Hepatocyte (in vitro differentiated cells): ENCODE data around the gene AGAP1. TPM values are rescaled to one million over a fixed set of nuclear protein-coding genes. Genes with fewer than 3 reads are reported as not detected.

Experiments used
- DNase-seq: peaks from one replicate; pipeline ENCODE4 v3.0.0-alpha.2; 2016; ENCODE audit warnings: low spot score
- H2AFZ ChIP-seq: fragments of 200-600 bp; sonication (generic); 2 replicates; pipeline ENCODE4 v1.6.0; 2016; ENCODE audit warnings: antibody characterized with exemption, mild to moderate bottlenecking
- H3K27ac ChIP-seq: fragments of 200-600 bp; sonication (generic); 2 replicates; pipeline ENCODE4 v1.5.1; 2016; ENCODE audit warnings: mild to moderate bottlenecking
- H3K27me3 ChIP-seq: fragments of 200-600 bp; sonication (generic); 2 replicates; pipeline ENCODE4 v1.6.1; 2016
- H3K36me3 ChIP-seq: fragments of 200-600 bp; sonication (generic); replicated peaks from 2 replicates; pipeline ENCODE4 v1.5.1; 2016; ENCODE audit warnings: low read depth; ENCODE audit not compliant: insufficient read depth
- H3K4me1 ChIP-seq: fragments of 200-600 bp; sonication (generic); 2 replicates; pipeline ENCODE4 v1.5.1; 2016; ENCODE audit warnings: mild to moderate bottlenecking, moderate library complexity; ENCODE audit not compliant: insufficient read depth
- H3K4me2 ChIP-seq: fragments of 200-600 bp; sonication (generic); 2 replicates; pipeline ENCODE4 v1.6.0; 2016
- H3K4me3 ChIP-seq: fragments of 200-600 bp; sonication (generic); 2 replicates; pipeline ENCODE4 v1.5.1; 2016; ENCODE audit warnings: mild to moderate bottlenecking
- H3K79me2 ChIP-seq: fragments of 200-600 bp; sonication (generic); 2 replicates; pipeline ENCODE4 v1.6.0; 2017; ENCODE audit warnings: mild to moderate bottlenecking
- H3K9me2 ChIP-seq: fragments of 200-600 bp; sonication (generic); replicated peaks from 2 replicates; pipeline ENCODE4 v1.6.0; 2017; ENCODE audit warnings: mild to moderate bottlenecking; ENCODE audit not compliant: insufficient read depth
- H3K9me3 ChIP-seq: fragments of 200-600 bp; sonication (generic); 2 replicates; pipeline ENCODE4 v1.5.1; 2016; ENCODE audit warnings: low read depth, mild to moderate bottlenecking
- H4K20me1 ChIP-seq: fragments of 200-600 bp; sonication (generic); 2 replicates; pipeline ENCODE4 v1.6.0; 2016; ENCODE audit warnings: mild to moderate bottlenecking; ENCODE audit not compliant: insufficient read depth, poor library complexity, severe bottlenecking
- CTCF ChIP-seq: fragments of 200-600 bp; sonication (generic); IDR thresholded peaks from 2 replicates; pipeline ENCODE4 v1.5.1; 2016; ENCODE audit warnings: antibody characterized with exemption, mild to moderate bottlenecking; ENCODE audit not compliant: poor library complexity
- EZH2 ChIP-seq: fragments of 200-600 bp; sonication (generic); IDR thresholded peaks from 2 replicates; pipeline ENCODE4 v1.6.1; 2016; ENCODE audit warnings: antibody characterized with exemption, mild to moderate bottlenecking, borderline replicate concordance
- EZH2phosphoT487 ChIP-seq: fragments of 200-600 bp; sonication (generic); IDR thresholded peaks from one replicate; pipeline ENCODE4 v1.6.1; 2018; ENCODE audit warnings: antibody characterized with exemption, mild to moderate bottlenecking, low read depth, moderate library complexity; ENCODE audit not compliant: unreplicated experiment, severe bottlenecking
- WGBS: methylation state at CpG from one replicate; pipeline ENCODE4 v1.1.6; 2016; ENCODE audit warnings: low lambda C conversion rate; ENCODE audit errors: missing lambda C conversion rate; 5-methylcytosine and 5-hydroxymethylcytosine counted together
- polyA plus RNA-seq: library from polyadenylated mRNA; unstranded; fragments of >200 nt; fragmentation: Nextera tagmentation; extraction: Ambion mirVana; gene quantifications from 2 replicates; pipeline ENCODE4 v1.2.1, GENCODE V29; 2016
- total RNA-seq: library from RNA; depleted of rRNA; stranded (reverse); fragments of >200 nt; gene quantifications from 2 replicates; pipeline ENCODE4 v1.2.3, GENCODE V29; 2014

The AGAP1 gene
- total and polyA plus RNA-seq, 2 experiments from 2014 or later, result 12.1 to 20.0 TPM

GRCh38 chr2:236021499-236022057 is 527.7 kb downstream of the AGAP1 start:
- TF ChIP-seq EZH2 (no peak), CTCF (no peak)
- Histone ChIP-seq H3K9me3 (no peaks in the 10 kb centered on the region), H3K9me2 (no peaks in the 10 kb centered on the region), H3K27ac (no peak overlapping the region), H3K4me3 (no peak overlapping the region), H3K27me3 (no peaks in the 10 kb centered on the region), H3K79me2 (no peaks in the 10 kb centered on the region), H3K36me3 (no peaks in the 10 kb centered on the region), H2AFZ (no peak overlapping the region), H3K4me2 (no peak overlapping the region), H3K4me1 (no peaks in the 10 kb centered on the region), H4K20me1 (no peaks in the 10 kb centered on the region)
- 86% methylated on average over 14 of the region's 14 CpGs for WGBS
- no peak for DNase-seq

- Histone ChIP-seq H3K4me2 (no peak overlapping the region), H3K36me3 (no peaks in the 10 kb centered on the region), H2AFZ (no peak overlapping the region), H3K27ac (no peak overlapping the region), H3K79me2 (no peaks in the 10 kb centered on the region), H3K4me1 (no peaks in the 10 kb centered on the region), H4K20me1 (no peaks in the 10 kb centered on the region), H3K27me3 (no peaks in the 10 kb centered on the region), H3K9me3 (no peaks in the 10 kb centered on the region), H3K9me2 (no peaks in the 10 kb centered on the region), H3K4me3 (no peak overlapping the region)
- TF ChIP-seq EZH2phosphoT487, result no peak
- WGBS, result 91% methylated on average over 5 of the region's 5 CpGs
- no peak for DNase-seq
Observed at GRCh38 chr2:236022128-236022527, 528.3 kb downstream of the AGAP1 start.

GRCh38 chr2:236025892-236026291 is 532.0 kb downstream of the AGAP1 start:
- Histone ChIP-seq H3K36me3 (no peaks in the 10 kb centered on the region), H3K4me3 (no peak overlapping the region), H3K4me2 (no peak overlapping the region), H3K27me3 (no peaks in the 10 kb centered on the region), H4K20me1 (no peaks in the 10 kb centered on the region), H2AFZ (no peak overlapping the region), H3K4me1 (no peaks in the 10 kb centered on the region), H3K9me2 (no peaks in the 10 kb centered on the region), H3K27ac (no peak overlapping the region), H3K79me2 (no peaks in the 10 kb centered on the region), H3K9me3 (no peaks in the 10 kb centered on the region)
- 100% methylated on average over 2 of the region's 3 CpGs for WGBS
- TF ChIP-seq EZH2phosphoT487, result no peak
- TF ChIP-seq EZH2, result no peak
- no peak for TF ChIP-seq CTCF
- DNase-seq, result no peak

- no peaks in the 10 kb centered on the region for H3K27me3 ChIP-seq
- TF ChIP-seq EZH2phosphoT487, result no peak
- TF ChIP-seq EZH2, result no peak
- TF ChIP-seq CTCF, result no peak
- 76% methylated on average over 4 of the region's 4 CpGs for WGBS
- no peaks in the 10 kb centered on the region for H3K36me3 ChIP-seq
- H3K4me1 ChIP-seq, result no peaks in the 10 kb centered on the region
- no peaks in the 10 kb centered on the region for H3K9me3 ChIP-seq
- H3K4me2 ChIP-seq, result no peak overlapping the region
- H4K20me1 ChIP-seq, result no peaks in the 10 kb centered on the region
- H3K27ac ChIP-seq, result no peak overlapping the region
- H2AFZ ChIP-seq, result no peak overlapping the region
- no peaks in the 10 kb centered on the region for H3K79me2 ChIP-seq
- H3K9me2 ChIP-seq, result no peaks in the 10 kb centered on the region
- DNase-seq, result no peak
- H3K4me3 ChIP-seq, result no peak overlapping the region
Observed at GRCh38 chr2:236026841-236027240, 533.0 kb downstream of the AGAP1 start.
